Osteoblast (primary cell): ENCODE results near the gene PPM1F. TPM values are rescaled to one million over a fixed set of nuclear protein-coding genes. Genes with fewer than 3 reads are reported as not detected.
"Not testable (repeated sequence)": the region's sequence is repeated elsewhere in the genome, so short reads cannot be mapped to it uniquely, and the experiment has no call there.

Source experiments
- DNase-seq: peaks from one replicate; pipeline ENCODE4 v3.0.0; 2011; ENCODE audit warnings: low spot score, mixed read lengths; ENCODE audit not compliant: insufficient read length; ENCODE audit errors: missing footprints
- H2AFZ ChIP-seq: 2 replicates; pipeline ENCODE4 v1.6.0; 2011; ENCODE audit warnings: mild to moderate bottlenecking, low read length
- H3K27ac ChIP-seq: 2 replicates; pipeline ENCODE4 v1.5.1; 2011; ENCODE audit warnings: mild to moderate bottlenecking, low read depth, low read length, moderate library complexity
- H3K27me3 ChIP-seq: 2 replicates; pipeline ENCODE4 v1.6.0; 2012; ENCODE audit warnings: mild to moderate bottlenecking, control low read depth, inconsistent platforms, low read length, moderate library complexity; ENCODE audit not compliant: insufficient read depth
- H3K36me3 ChIP-seq: 2 replicates; pipeline ENCODE4 v1.5.1; 2011; ENCODE audit warnings: mild to moderate bottlenecking, low read length, control low read depth, moderate library complexity; ENCODE audit not compliant: insufficient read depth
- H3K4me1 ChIP-seq: 2 replicates; pipeline ENCODE4 v1.5.1; 2011; ENCODE audit warnings: mild to moderate bottlenecking, low read length, control low read depth, moderate library complexity; ENCODE audit not compliant: insufficient read depth
- H3K4me2 ChIP-seq: 2 replicates; pipeline ENCODE4 v1.6.0; 2011; ENCODE audit warnings: mild to moderate bottlenecking, low read length; ENCODE audit not compliant: insufficient read depth
- H3K4me3 ChIP-seq: fragments of 200-600 bp; sonication (generic); 3 replicates; pipeline ENCODE4 v1.5.1; 2012; ENCODE audit warnings: mild to moderate bottlenecking, low read length, inconsistent platforms; ENCODE audit not compliant: insufficient read depth
- H3K79me2 ChIP-seq: 2 replicates; pipeline ENCODE4 v1.6.0; 2012; ENCODE audit warnings: mild to moderate bottlenecking, low read length, control low read depth, inconsistent platforms; ENCODE audit not compliant: insufficient read depth
- H3K9me3 ChIP-seq: 2 replicates; pipeline ENCODE4 v1.5.1; 2011; ENCODE audit warnings: low read depth, low read length, control low read depth
- H4K20me1 ChIP-seq: 2 replicates; pipeline ENCODE4 v1.6.0; 2012; ENCODE audit warnings: mild to moderate bottlenecking, low read length, control low read depth; ENCODE audit not compliant: insufficient read depth
- CTCF ChIP-seq: IDR thresholded peaks from 2 replicates; pipeline ENCODE4 v1.5.1; 2011; ENCODE audit warnings: mild to moderate bottlenecking, low read depth, low read length, moderate library complexity; ENCODE audit errors: extremely low read depth
- total RNA-seq: library from RNA; depleted of rRNA; stranded (reverse); fragments of >200 nt; gene quantifications from 2 replicates; pipeline ENCODE4 v1.2.3, GENCODE V29; 2012

Gene PPM1F
- total RNA-seq, 1 donor, result 22.8 TPM

- TF ChIP-seq CTCF, result no peak
- H3K36me3 ChIP-seq, result no peaks in the 10 kb centered on the region
- no peak overlapping the region for H3K27ac ChIP-seq
- no peaks in the 10 kb centered on the region for H3K79me2 ChIP-seq
- no peaks in the 10 kb centered on the region for H3K9me3 ChIP-seq
- DNase-seq, result no peak
- H4K20me1 ChIP-seq, result no peaks in the 10 kb centered on the region
- no peak overlapping the region for H3K4me2 ChIP-seq
- H3K27me3 ChIP-seq, result no peaks in the 10 kb centered on the region
- no peak overlapping the region for H2AFZ ChIP-seq
- no peak overlapping the region for H3K4me3 ChIP-seq
- H3K4me1 ChIP-seq, result no peaks in the 10 kb centered on the region
These were observed 55.6 kb downstream of the PPM1F start for GRCh38 chr22:21896951-21897513.

GRCh38 chr22:21896275-21896674 is 56.4 kb downstream of the PPM1F start:
- not testable (repeated sequence) for H3K27me3 ChIP-seq, H3K4me1 ChIP-seq, H3K9me3 ChIP-seq, H3K4me2 ChIP-seq, DNase-seq, H3K27ac ChIP-seq, H3K79me2 ChIP-seq, H4K20me1 ChIP-seq, H3K4me3 ChIP-seq, H3K36me3 ChIP-seq, H2AFZ ChIP-seq

- H3K79me2 ChIP-seq, result no peaks in the 10 kb centered on the region
- no peak overlapping the region for H3K4me3 ChIP-seq
- no peaks in the 10 kb centered on the region for H3K36me3 ChIP-seq
- H3K27ac ChIP-seq, result no peak overlapping the region
- H3K4me1 ChIP-seq, result no peaks in the 10 kb centered on the region
- H4K20me1 ChIP-seq, result no peaks in the 10 kb centered on the region
- no peak overlapping the region for H3K4me2 ChIP-seq
- no peaks in the 10 kb centered on the region for H3K9me3 ChIP-seq
- H3K27me3 ChIP-seq, result no peaks in the 10 kb centered on the region
- no peak overlapping the region for H2AFZ ChIP-seq
- DNase-seq, result no peak
- TF ChIP-seq CTCF, result no peak
These were observed 57.8 kb downstream of the PPM1F start for GRCh38 chr22:21894799-21895198.

GRCh38 chr22:21889251-21889990 is 63.2 kb downstream of the PPM1F start:
- no peak overlapping the region for H3K27ac ChIP-seq
- no peak overlapping the region for H3K4me3 ChIP-seq
- H2AFZ ChIP-seq, result no peak overlapping the region
- no peak overlapping the region for H3K4me2 ChIP-seq
- no peaks in the 10 kb centered on the region for H4K20me1 ChIP-seq
- H3K4me1 ChIP-seq, result no peaks in the 10 kb centered on the region
- H3K79me2 ChIP-seq, result no peaks in the 10 kb centered on the region
- no peak for DNase-seq
- H3K27me3 ChIP-seq, result no peaks in the 10 kb centered on the region
- H3K36me3 ChIP-seq, result no peaks in the 10 kb centered on the region
- no peak for TF ChIP-seq CTCF
- H3K9me3 ChIP-seq, result no peaks in the 10 kb centered on the region
